HG03457 (cell line): ENCODE data around the gene CNOT11.
A peak's percentile ranks its signal among the peaks of the same experiment; 100 is the strongest.
"Not testable (repeated sequence)": the region's sequence is repeated elsewhere in the genome, so short reads cannot be mapped to it uniquely, and the experiment has no call there.

ENCODE experiments used
- ATAC-seq: cut with Tn5 transposase; IDR thresholded peaks from one replicate; pipeline ENCODE4 v1.9.1; 2021; ENCODE audit warnings: moderate number of reproducible peaks; ENCODE audit not compliant: unreplicated experiment

CNOT11 gene

DNA sequence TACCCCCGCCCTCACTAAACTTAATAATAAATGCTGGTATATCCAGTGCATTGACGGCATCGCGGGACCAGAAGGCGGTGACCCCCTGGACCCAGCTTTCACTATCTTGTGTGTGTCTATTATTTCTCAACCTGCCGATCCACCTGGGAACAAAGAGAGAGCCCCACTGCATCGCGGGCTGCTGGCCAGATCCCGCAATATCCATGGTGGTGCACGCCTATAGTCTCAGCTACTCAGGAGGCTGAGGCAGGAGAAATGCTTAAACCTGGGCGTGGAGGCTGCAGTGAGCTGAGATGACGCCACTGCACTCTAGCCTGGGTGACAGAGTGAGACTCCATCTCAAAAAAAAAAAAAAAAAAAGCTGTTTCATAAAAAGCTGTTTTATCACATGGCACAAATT lies 7.8 kb upstream of the CNOT11 start:
- ATAC-seq, result not testable (repeated sequence)

DNA sequence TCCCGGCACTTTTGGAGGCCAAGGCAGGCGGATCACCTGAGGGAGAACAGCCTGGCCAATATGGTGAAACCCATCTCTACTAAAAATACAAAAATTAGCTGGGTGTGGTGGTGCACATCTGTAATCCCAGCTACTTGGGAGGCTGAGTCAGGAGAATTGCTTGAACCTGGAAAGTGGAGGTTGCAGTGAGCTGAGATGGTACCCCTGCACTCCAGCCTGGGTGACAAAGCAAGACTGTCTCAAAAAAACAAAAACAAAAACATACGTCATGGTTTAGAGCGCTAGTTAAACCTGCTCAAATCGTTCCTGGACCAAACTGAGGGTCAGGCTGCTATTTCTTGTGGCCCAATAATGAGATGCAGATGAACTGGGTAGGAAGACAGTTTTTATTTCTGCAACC lies 7.2 kb upstream of the CNOT11 start:
- ATAC-seq, result not testable (repeated sequence)

DNA sequence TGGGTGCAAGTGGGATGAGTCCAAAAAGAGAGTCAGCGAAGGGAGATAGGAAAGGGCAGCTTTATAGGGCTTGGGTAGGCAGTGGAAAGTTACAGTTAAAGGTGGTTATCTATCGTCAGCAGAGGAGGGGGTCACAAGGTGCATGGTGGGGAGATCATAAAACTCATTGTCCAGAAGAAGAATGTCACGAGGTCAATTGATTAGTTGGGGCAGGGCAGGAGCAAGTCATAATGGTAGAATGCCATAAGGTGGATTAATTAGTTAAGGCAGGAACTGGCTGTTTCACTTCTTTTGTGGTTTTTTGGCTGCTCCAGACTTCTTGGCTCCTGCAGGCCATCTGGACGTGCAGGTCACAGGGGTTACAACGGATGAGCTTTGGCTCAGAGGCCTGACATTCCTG lies 3.9 kb upstream of the CNOT11 start:
- not testable (repeated sequence) for ATAC-seq

DNA sequence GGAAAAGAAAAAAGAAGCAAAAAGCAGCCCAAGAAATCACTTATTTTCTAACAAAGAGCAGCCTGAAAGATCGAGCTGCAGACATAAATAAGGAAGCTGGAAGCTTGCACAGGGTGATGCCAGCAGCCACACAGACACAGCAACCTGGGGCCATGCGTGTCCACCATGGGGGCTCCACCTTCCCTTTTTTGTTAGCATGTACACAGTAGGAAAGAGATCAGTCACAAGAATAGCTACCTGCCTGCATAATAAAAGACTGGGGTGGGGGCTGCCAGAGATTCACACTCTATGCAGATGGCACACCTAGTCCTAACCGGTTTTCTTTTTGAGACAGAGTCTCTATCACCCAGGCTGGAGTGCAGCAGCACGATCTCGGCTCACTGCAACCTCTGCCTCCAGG lies 2.9 kb upstream of the CNOT11 start:
- no peak for ATAC-seq

DNA sequence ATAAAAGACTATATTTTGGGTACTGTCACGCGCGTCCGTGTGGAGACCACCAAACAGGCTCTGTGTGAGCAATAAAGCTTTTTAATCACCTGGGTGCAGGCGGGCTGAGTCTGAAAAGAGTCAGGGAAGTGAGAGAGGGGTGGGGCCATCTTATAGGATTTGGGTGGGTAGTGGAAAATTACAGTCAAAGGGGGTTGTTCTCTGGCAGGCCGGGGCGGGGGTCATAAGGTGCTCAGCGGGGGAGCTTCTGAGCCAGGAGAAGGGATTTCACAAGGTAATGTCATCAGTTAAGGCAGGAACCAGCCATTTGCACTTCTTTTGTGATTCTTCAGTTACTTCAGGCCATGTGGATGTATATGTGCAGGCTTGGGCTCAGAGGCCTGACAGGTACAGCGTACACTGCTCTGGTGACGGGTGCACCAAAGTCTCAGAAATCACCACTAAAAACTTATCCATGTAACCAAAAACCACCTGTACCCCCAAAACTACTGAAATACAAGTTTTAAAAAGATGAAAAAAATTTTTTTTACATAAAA lies 1.4 kb upstream of the CNOT11 start:
- not testable (repeated sequence) for ATAC-seq

DNA sequence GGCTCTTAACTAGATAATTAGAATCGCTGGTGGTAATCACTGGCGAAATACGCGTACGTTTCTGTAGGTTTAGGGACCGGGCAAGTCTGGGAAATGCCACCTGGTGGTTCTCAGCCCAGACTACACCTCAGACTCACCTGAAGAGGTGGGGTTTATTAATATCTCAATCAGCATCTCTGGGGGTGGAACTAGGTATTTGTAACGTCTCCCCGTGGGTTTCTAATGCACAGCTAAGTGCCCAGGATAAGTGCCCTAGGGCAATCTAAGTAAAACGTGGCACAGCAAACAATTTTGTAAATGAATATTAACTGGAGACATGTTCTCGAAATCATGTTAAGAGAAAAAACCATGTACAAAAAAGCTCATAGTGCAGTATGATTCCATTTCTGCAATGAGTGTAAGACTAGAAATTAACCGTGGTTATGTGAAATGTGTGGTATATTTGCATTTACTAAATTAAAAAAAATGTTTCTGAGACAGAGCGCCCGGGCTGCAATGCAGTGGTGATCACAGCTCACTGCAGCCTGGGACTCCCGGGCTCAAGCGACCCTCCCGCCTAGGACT lies 760 bp upstream of the CNOT11 start:
- peak; percentile 35 for ATAC-seq

DNA sequence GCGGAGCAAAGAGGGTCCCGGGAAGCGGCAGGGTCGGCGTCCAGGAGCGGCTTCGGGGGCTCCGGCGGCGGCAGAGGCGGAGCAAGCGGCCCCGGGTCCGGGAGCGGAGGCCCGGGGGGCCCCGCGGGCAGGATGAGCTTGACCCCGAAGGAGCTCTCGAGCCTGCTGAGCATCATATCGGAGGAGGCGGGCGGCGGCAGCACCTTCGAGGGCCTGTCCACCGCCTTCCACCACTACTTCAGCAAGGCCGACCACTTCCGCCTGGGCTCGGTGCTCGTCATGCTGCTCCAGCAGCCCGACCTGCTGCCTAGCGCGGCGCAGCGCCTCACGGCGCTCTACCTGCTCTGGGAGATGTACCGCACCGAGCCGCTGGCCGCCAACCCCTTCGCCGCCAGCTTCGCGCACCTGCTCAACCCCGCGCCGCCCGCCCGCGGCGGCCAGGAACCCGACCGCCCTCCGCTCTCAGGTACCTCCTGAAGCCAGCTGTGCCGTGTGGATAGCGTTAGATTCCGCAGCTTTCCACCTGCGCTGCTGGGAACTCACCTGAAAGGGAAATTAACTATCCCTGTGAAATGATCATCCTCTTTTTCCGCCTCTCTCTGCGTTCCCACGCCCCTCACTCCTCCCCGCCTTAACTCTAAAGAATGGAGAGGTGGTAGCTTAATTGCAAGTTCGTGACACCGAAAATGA lies 472 bp downstream of the CNOT11 start:
- peak; percentile 41 for ATAC-seq

DNA sequence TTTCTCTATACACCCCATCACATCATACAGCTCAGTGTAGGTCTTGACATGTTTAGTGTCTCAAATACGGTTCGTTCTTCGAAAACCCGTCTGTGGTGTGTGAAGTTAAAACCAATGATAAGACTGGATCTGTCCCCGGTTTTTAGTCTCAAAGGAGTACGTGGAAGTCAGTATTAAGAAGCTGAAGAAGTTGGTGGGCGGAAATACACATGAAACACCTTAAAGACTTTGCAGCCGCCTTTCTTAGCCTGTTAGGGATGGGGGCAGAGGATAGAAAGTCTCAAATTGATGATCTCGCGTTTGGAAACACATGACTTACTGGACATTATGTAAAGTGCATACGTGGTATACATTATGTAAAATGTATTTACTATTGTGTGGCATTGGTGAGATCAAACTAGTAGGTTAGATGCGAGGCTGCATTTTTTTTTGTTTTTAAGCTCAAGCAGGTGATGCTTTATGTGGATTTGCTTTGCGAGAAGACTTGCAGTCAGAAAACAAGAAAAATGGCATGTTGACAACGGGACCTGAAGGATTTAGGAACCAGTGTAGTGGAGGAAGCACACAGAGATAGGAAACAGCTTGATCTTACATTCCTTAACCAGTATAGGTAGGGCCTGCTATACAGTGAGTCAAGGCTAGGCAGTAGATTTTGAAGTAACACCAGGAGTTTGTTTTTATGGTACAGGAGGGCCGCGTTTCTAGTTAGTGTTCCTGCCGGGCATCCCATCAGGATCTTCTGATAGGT lies 1.2 kb downstream of the CNOT11 start:
- ATAC-seq, result no peak

DNA sequence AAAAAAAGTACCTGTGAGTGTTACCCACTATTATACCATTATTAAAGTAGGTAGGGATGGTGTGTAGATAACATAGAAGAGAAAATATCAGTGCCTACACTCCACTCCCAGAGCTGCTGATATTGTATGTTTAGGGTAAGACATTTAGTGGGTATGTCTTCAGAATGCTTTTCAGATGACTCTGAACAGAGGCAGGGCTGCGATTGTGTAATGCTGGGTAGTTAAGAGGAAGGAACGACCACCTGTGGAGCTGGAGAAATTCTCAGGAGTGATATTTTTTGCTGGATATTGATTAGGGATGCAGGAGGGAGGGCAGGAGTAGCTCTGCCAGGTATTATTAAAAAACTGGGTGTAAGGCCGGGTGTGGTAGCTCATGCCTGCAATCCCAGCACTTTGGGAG lies 2.8 kb downstream of the CNOT11 start:
- no peak for ATAC-seq

DNA sequence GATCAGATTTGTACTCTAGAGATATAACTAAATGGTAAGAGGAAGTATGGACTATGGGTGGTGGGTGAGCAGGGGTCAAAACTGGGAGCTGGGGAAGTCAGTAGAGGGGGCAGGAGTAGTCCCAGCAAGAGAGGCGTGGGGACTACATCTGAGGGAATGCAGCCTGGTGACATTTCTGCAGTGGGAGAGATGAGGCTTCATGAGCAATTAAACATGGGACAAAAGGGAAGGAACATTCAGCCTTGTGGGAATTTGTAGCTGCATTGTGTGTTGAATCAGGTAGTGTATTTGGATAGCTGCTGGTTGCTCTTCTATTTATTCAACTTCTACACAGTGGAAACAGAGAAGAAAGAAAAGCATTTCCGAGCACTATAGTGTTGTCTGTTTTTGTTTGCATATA lies 3.6 kb downstream of the CNOT11 start:
- no peak for ATAC-seq

DNA sequence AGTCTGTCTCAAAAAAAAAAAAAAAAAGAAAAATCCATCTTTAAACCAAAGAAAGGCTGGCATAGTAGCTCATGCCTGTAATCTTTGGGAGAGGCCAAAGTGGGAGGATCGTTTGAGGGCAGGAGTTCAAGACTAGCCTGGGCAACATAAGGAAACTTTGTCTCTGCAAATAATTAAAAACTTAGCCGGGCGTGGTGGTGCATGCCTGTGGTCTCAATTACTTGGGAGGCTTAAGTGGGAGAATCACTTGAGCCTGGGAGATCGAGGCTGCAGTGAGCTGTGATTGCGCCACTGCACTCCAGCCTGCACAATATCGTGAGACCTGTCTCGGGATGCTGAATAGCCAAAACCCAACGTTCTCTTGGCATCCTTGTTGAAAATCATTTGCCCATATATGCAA lies 6.1 kb downstream of the CNOT11 start:
- ATAC-seq, result no peak

DNA sequence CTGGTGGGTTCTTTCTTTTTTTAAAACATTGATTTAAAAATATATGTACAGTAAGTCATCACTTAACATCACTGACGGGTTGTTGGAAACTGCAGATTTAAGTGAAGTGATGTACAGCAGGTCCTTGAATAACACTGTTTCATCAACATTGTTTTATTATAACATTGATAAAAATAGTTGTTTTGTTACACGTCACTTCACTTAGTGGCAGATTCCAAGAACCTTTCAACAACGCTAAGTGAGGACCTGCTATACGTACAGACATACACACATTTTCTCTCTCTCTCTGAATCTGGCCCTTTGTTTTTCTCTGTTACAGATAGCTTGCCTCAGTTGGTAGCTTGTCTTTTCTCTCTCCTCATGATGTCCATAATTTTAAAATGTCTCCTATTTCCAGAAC lies 9.5 kb downstream of the CNOT11 start:
- no peak for ATAC-seq

DNA sequence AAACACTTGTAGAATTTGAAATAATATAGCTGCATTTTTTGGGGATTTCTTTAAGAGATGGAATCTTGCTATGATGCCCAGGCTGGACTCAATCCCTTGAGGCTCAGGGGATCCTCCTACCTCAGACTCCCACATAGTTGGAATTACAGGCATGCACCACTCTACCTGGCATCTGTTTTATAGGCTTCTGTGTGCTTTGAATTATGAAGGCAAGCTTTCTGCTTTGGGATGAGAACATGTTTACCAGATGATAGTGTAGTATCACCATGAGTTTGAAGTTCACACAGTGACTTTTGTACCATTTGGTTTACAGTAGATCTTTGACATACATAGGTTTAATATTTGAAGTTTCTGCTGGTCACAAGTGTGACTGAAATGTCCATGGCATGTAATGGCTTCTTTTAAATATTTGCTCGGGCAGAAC lies 10.7 kb downstream of the CNOT11 start:
- ATAC-seq, result no peak

DNA sequence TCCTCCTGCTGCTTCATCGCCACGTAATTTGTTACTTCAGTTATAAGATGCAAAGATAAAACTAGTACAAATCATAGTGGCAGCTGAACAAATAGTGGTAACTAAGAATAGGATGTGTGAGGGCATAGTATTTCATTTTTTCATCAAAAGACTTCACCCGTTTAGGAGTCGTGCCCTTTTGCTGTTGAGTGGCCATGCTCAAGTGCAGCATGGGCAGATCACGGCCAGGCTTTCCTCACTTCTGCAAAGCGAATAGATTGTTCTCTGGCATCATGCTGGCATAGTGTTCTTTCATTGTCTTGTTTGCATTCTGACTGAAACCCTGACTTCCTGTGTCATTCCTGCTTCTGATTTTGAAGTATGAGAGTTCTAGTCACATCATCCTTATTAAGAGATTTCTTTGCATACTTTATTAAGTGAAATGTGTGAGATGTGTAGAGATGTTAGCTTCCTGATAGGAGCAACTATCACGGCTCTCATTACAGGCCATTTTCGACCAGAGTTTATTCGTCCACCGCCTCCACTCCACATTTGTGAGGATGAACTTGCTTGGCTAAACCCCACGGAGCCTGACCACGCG lies 11.8 kb downstream of the CNOT11 start:
- ATAC-seq, result no peak

DNA sequence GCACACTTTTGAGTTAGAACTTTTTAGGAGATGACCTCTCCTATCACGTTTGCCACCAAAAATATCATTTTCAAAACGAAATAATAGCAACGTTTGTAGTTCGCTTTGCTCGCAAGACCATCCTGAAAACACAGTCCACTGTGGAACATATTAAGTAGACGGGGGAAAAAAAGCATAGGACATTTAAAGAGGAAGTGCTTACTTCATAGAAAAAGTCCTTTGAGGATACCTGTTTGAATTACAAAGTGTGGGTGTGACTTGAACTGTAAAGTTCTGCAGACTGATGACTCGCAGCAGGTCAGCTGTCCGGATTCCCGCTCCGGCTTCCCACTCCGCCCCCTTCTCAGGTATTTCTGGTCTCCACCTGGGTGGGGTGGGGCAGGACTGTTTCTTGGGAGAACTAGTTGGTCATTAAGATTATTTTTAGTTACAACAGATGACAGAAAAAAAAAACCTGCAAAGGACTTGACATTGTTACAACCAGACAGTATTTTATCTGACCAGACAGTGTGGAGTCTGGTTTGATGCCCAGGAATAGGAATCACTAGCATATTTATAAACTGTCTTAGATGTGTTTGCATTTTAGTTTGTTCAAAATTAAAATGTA lies 13.3 kb downstream of the CNOT11 start:
- no peak for ATAC-seq

DNA sequence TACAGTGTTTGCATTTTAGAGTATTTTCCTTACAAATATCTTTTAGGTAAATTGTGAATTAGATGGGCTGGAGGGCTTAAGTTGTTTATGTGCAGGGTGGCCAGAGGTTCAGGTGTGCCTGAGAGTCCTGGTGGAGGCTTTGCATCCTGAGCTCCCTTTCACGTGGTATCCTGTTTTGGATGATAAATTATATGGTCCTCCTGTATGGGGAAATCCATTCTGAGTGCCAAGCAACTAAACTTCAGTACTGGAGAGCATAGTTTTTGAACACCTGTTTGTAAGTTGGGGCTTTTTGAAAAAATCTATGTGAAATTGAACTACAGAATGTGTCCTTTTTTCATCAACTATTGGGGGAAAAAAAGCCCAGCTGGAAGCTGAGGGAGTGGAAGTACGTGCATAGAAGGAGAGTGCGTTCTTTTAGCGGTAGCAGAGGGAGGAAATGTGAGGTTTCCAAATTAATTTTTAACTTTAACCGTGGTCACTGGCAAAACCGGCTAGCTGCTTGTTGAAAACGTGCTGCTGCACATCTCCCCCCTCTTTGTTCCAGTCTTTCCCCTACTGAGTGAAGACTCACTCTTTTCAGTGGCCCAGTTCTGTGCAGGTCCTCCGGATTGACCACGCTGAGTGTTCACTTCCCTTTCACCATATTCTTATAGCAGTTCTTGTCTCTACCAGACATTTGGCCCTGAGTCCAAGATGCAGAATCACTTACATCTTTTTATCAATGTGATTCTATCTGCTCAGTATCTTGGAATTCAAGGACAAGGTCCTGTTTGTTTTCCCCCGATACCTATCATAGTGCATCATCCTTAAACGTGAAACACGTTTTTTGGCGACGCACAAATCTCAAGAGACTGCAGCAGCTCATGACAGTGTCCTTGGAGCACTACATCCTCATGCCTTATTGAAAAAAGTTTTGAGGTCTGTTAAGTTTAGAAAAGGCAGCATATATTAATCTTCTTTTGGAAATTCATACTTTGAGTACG lies 15.3 kb downstream of the CNOT11 start:
- ATAC-seq, result peak; percentile 62

DNA sequence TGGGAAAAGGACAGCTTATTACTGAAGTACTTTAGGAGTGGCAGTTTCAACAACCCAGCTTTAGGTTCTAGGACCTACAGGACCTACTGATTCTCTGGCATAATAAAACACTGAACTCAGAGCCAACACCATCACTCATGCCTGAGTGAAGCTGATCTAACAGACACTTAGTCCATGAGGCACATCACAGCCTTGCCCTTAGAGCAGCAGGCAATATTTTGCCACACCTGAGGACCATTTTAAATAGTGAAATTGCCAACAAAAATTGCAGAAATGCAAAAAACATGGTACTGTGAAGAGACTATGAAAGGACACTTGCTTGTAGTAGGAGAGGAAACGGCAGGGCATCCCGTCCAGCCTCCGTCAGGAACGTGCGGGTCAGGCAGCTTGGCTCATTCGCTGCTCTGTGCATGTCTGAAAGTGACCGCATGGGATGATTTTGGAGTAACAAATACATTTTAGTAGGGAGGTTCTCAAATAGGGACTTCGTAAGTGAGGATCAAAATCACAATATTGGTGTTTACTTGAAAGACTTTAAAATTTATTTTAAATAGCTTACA lies 18.1 kb downstream of the CNOT11 start:
- ATAC-seq, result no peak

DNA sequence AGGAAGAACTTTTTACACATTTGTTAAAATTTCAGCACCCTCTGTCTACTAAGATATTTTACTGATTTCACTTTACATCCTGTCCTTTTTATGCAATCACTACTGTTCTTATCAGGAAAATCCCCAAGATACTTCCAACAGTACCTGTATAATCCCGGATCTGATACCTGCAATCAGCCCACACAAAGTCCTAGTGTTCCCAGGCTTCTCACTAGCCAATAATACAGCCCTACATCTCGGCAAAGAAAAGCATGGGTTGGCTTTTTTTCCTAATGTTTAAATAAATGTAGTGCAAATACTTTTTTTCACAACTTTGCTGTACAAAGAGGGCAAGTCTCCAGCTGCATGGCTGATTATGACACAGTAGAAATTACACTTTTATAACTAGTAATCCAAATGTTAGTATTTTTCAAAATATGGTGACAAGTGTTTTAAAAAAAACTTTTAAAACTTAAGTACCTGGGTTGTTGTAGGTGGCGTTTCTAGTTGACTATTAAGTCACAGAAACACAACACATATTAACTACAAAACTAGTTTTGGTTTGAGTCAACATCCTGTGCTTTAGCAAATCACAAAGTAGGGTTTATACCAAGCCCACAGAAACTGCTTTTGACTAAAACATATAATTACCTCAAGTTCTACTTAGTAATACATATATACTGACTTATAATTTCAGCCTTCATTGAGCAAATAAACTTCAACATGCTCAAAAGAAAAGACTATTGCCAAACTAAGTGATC lies 19.5 kb downstream of the CNOT11 start:
- peak; percentile 61 for ATAC-seq

DNA sequence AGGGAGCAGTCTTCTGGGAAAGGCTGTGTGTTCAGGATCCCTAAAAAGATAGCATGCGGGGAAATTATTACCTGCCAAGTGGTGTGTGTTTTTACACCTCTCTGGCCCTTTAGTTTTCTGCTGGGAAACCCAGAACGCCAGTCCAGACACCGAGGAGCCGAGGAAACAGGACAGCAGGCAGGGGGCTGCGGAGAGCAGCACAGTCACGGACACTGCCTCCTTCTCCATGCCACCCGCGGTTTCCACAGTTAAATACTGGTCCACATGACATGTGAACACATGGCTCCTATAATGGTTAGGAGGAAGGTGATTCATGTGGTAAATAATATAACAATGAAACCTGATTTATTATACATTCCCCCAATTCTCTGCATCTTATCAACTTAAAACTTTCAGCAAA lies 20.4 kb downstream of the CNOT11 start:
- no peak for ATAC-seq
